ENCODE data around the gene PDE11A.

- TF ChIP-seq ZNF256 (CRISPR knock-in tag; conservative IDR thresholded peaks at IDR 0.05) (no peak), HNF1B (CRISPR knock-in tag; IDR thresholded peaks at IDR 0.05) (no peak), CTCF (CRISPR knock-in tag; IDR thresholded peaks at IDR 0.05) (no peak), IRF1 (CRISPR knock-in tag; IDR thresholded peaks at IDR 0.05; ENCODE audit: low read depth) (no peak), RFX5 (IDR thresholded peaks at IDR 0.05; ENCODE audit: low read depth, low read length) (no peak), SCMH1 (CRISPR knock-in tag; IDR thresholded peaks at IDR 0.05; ENCODE audit: borderline replicate concordance) (no peak), CHD4 (IDR thresholded peaks at IDR 0.05; ENCODE audit: borderline replicate concordance, low read length) (no peak), REPIN1 (CRISPR knock-in tag; IDR thresholded peaks at IDR 0.05; ENCODE audit: borderline replicate concordance, low read depth) (no peak), ETV6 (CRISPR knock-in tag; conservative IDR thresholded peaks at IDR 0.05) (no peak), SIN3A (IDR thresholded peaks at IDR 0.05; ENCODE audit: borderline replicate concordance, low read depth, low read length) (no peak), JUN (CRISPR knock-in tag; IDR thresholded peaks at IDR 0.05) (no peak), FIP1L1 (IDR thresholded peaks at IDR 0.05; ENCODE audit: borderline replicate concordance, insufficient read depth, low read depth, low read length) (no peak), SP2 (CRISPR knock-in tag; IDR thresholded peaks at IDR 0.05) (no peak)
Observed at GRCh38 chr2:177689623-177690022, 383.0 kb downstream of the PDE11A start.
